ENCODE measurements around the gene HPS3.

GRCh38 chr3:149163066-149163465 lies 33.6 kb downstream of the HPS3 start:
- TF ChIP-seq CTCF (conservative IDR thresholded peaks at IDR 0.05 in 1 of 2, IDR thresholded peaks at IDR 0.05 in 1 of 2; ENCODE audit: extremely low read depth in 1 of 2, insufficient read depth in 1 of 2, low read depth in 1 of 2, low read length in 2 of 2) = no peak
- no peak for TF ChIP-seq EZH2 (IDR thresholded peaks at IDR 0.05; ENCODE audit: borderline replicate concordance, low read length)

All from mammary epithelial cell (primary cell).